GM23338 (cell line): ENCODE results near the gene CIROP.

Source experiments
- CREB1 ChIP-seq: fragments of 250-450 bp; sonication (Bioruptor Pico); IDR thresholded peaks from 2 replicates; pipeline ENCODE4 v1.5.0; 2020; ENCODE audit warnings: low read depth, mild to moderate bottlenecking, moderate library complexity
- CTCF ChIP-seq, 2 experiments: fragments of 200-600 bp in 1 of 2; sonication (generic) in 1 of 2; conservative IDR thresholded peaks; 2 replicates each; pipeline versions ENCODE4 v1.5.1 to v1.6.1; 2016 to 2017; ENCODE audit warnings: antibody characterized with exemption in 2 of 2, low read depth in 2 of 2, mild to moderate bottlenecking in 2 of 2, moderate library complexity in 1 of 2
- ETS1 ChIP-seq: IDR thresholded peaks from 2 replicates; pipeline ENCODE4 v1.6.1; 2016; ENCODE audit warnings: antibody characterized with exemption
- EZH2 ChIP-seq: fragments of 200-600 bp; sonication (generic); IDR thresholded peaks from one replicate; pipeline ENCODE4 v1.8.0; 2017; ENCODE audit warnings: antibody characterized with exemption, mild to moderate bottlenecking, low read depth; ENCODE audit not compliant: unreplicated experiment
- EZH2phosphoT487 ChIP-seq: fragments of 200-600 bp; sonication (generic); IDR thresholded peaks from one replicate; pipeline ENCODE4 v1.8.1; 2018; ENCODE audit warnings: antibody characterized with exemption; ENCODE audit not compliant: unreplicated experiment
- JUNB ChIP-seq: IDR thresholded peaks from one replicate; pipeline ENCODE4 v1.6.1; 2016; ENCODE audit warnings: antibody characterized with exemption; ENCODE audit not compliant: unreplicated experiment
- NANOG ChIP-seq: IDR thresholded peaks from 2 replicates; pipeline ENCODE4 v1.6.1; 2016; ENCODE audit warnings: antibody characterized with exemption, borderline replicate concordance
- POLR2AphosphoS5 ChIP-seq: IDR thresholded peaks from 2 replicates; pipeline ENCODE4 v1.6.1; 2016; ENCODE audit warnings: antibody characterized with exemption, low read depth
- REST ChIP-seq: IDR thresholded peaks from one replicate; pipeline ENCODE4 v1.6.1; 2018; ENCODE audit warnings: antibody characterized with exemption; ENCODE audit not compliant: unreplicated experiment
- ZNF114 ChIP-seq: fragments of 250-450 bp; sonication (Bioruptor Pico); IDR thresholded peaks from 2 replicates; pipeline ENCODE4 v1.5.0; 2020; ENCODE audit warnings: mild to moderate bottlenecking, moderate library complexity
- ZNF331 ChIP-seq: fragments of 250-450 bp; sonication (Bioruptor Pico); IDR thresholded peaks from 2 replicates; pipeline ENCODE4 v1.5.0; 2020; ENCODE audit warnings: low read depth, mild to moderate bottlenecking, moderate library complexity
- ZNF462 ChIP-seq: fragments of 250-450 bp; sonication (Bioruptor Pico); IDR thresholded peaks from 2 replicates; pipeline ENCODE4 v1.5.0; 2020; ENCODE audit warnings: mild to moderate bottlenecking, moderate library complexity

GRCh38 chr14:23114120-23114458 lies 9.3 kb upstream of the CIROP start:
- TF ChIP-seq ETS1 = no peak
- TF ChIP-seq CTCF (conservative IDR thresholded peaks at IDR 0.05; ENCODE audit: low read depth in 2 of 2) = no peak
- no peak for TF ChIP-seq REST
- TF ChIP-seq ZNF331 (CRISPR knock-in tag) = no peak
- no peak for TF ChIP-seq EZH2phosphoT487
- no peak for TF ChIP-seq POLR2AphosphoS5
- TF ChIP-seq EZH2 = no peak
- no peak for TF ChIP-seq ZNF114 (CRISPR knock-in tag)
- no peak for TF ChIP-seq NANOG
- TF ChIP-seq CREB1 (CRISPR knock-in tag) = no peak
- no peak for TF ChIP-seq JUNB
- TF ChIP-seq ZNF462 (CRISPR knock-in tag) = no peak
